GM18526 (cell line): Measurements from ENCODE around the gene FZR1.

Experiments used
- POLR2A ChIP-seq: IDR thresholded peaks from 3 replicates; pipeline ENCODE4 v1.6.1; 2011; ENCODE audit not compliant: insufficient read length; ENCODE audit errors: extremely low read depth

FZR1 gene

GRCh38 chr19:3480383-3481091, 25.6 kb upstream of the FZR1 start, which contains the start of gene SMIM24:
SMIM24 (minus strand) TSS chr19:3480525; CDS start chr19:3480463, 62 bp downstream.
- TF ChIP-seq POLR2A = no peak

- no peak for TF ChIP-seq POLR2A
Measured at GRCh38 chr19:3481241-3482090, 24.6 kb upstream of the FZR1 start.

GRCh38 chr19:3482507-3483225, 23.4 kb upstream of the FZR1 start:
- no peak for TF ChIP-seq POLR2A

- no peak for TF ChIP-seq POLR2A
Measured at GRCh38 chr19:3483226-3483628, 22.9 kb upstream of the FZR1 start, which contains the start of gene SMIM44. SMIM44 (minus strand) TSS chr19:3483441; CDS start chr19:3483403, 38 bp downstream.

GRCh38 chr19:3491396-3492119, 14.6 kb upstream of the FZR1 start:
- no peak for TF ChIP-seq POLR2A

- TF ChIP-seq POLR2A = no peak
Measured at GRCh38 chr19:3492131-3492839, 13.8 kb upstream of the FZR1 start.

- TF ChIP-seq POLR2A = no peak
Measured at GRCh38 chr19:3492919-3493318, 13.2 kb upstream of the FZR1 start.

GRCh38 chr19:3493651-3494050, 12.5 kb upstream of the FZR1 start:
- TF ChIP-seq POLR2A = no peak

- TF ChIP-seq POLR2A = no peak
Measured at GRCh38 chr19:3494051-3494450, 12.1 kb upstream of the FZR1 start.

- no peak for TF ChIP-seq POLR2A
Measured at GRCh38 chr19:3494559-3494958, 11.6 kb upstream of the FZR1 start.

- TF ChIP-seq POLR2A = no peak
Measured at GRCh38 chr19:3496392-3497273, 9.5 kb upstream of the FZR1 start.

GRCh38 chr19:3497757-3498520, 8.2 kb upstream of the FZR1 start:
- TF ChIP-seq POLR2A = no peak

GRCh38 chr19:3499738-3500428, 6.2 kb upstream of the FZR1 start:
- no peak for TF ChIP-seq POLR2A
